H9 (cell line): ENCODE data around the gene TGFBR3L. TPM values are rescaled to one million over a fixed set of nuclear protein-coding genes. Genes with fewer than 3 reads are reported as not detected.

Experiments
- DNase-seq: peaks from one replicate; pipeline ENCODE4 v3.0.0-alpha.2; 2017
- H2AFZ ChIP-seq: one replicate; pipeline ENCODE4 v1.6.1; 2013; ENCODE audit warnings: mild to moderate bottlenecking, low read length, control low read depth, moderate library complexity
- H2AK5ac ChIP-seq: 2 replicates; pipeline ENCODE4 v1.6.1; 2013; ENCODE audit warnings: low read length, control low read depth, mixed read lengths; ENCODE audit not compliant: insufficient read length
- H2BK120ac ChIP-seq: one replicate; pipeline ENCODE4 v1.6.1; 2013; ENCODE audit warnings: low read depth, mild to moderate bottlenecking, low read length, control low read depth, inconsistent platforms; ENCODE audit not compliant: poor library complexity, severe bottlenecking
- H2BK12ac ChIP-seq: 2 replicates; pipeline ENCODE4 v1.6.1; 2013; ENCODE audit warnings: low read length, control low read depth, mixed read lengths, low read depth; ENCODE audit not compliant: insufficient read length
- H2BK15ac ChIP-seq: 2 replicates; pipeline ENCODE4 v1.6.1; 2013; ENCODE audit warnings: low read depth, low read length, control low read depth
- H2BK20ac ChIP-seq: one replicate; pipeline ENCODE4 v1.6.1; 2013; ENCODE audit warnings: low read depth, mild to moderate bottlenecking, low read length, control low read depth, inconsistent platforms; ENCODE audit not compliant: poor library complexity, severe bottlenecking
- H2BK5ac ChIP-seq: 2 replicates; pipeline ENCODE4 v1.6.1; 2013; ENCODE audit warnings: low read length, control low read depth, mixed read lengths; ENCODE audit not compliant: insufficient read length
- H3K14ac ChIP-seq: 2 replicates; pipeline ENCODE4 v1.6.1; 2013; ENCODE audit warnings: low read length, control low read depth; ENCODE audit not compliant: insufficient read depth
- H3K18ac ChIP-seq: 2 replicates; pipeline ENCODE4 v1.6.1; 2013; ENCODE audit warnings: low read depth, mild to moderate bottlenecking, mixed read lengths, low read length, control low read depth; ENCODE audit not compliant: insufficient read length
- H3K23ac ChIP-seq: 2 replicates; pipeline ENCODE4 v1.6.1; 2013; ENCODE audit warnings: low read length, control low read depth, mixed read lengths, low read depth; ENCODE audit not compliant: insufficient read length
- H3K23me2 ChIP-seq: 2 replicates; pipeline ENCODE4 v1.6.1; 2013; ENCODE audit warnings: low read depth, mild to moderate bottlenecking, mixed read lengths, low read length, control low read depth; ENCODE audit not compliant: insufficient read length, poor library complexity, severe bottlenecking
- H3K27ac ChIP-seq: 2 replicates; pipeline ENCODE4 v1.5.1; 2013; ENCODE audit warnings: low read length, control low read depth, mixed read lengths, low read depth; ENCODE audit not compliant: insufficient read length
- H3K27me3 ChIP-seq: 2 replicates; pipeline ENCODE4 v1.6.1; 2013; ENCODE audit warnings: low read length, control low read depth, inconsistent platforms; ENCODE audit not compliant: insufficient read depth
- H3K4ac ChIP-seq: 2 replicates; pipeline ENCODE4 v1.6.1; 2013; ENCODE audit warnings: low read depth, mild to moderate bottlenecking, control low read depth, inconsistent platforms, low read length, moderate library complexity
- H3K4me1 ChIP-seq: 2 replicates; pipeline ENCODE4 v1.6.1; 2013; ENCODE audit warnings: low read length, control low read depth, inconsistent platforms; ENCODE audit not compliant: insufficient read depth
- H3K4me2 ChIP-seq: 2 replicates; pipeline ENCODE4 v1.6.1; 2013; ENCODE audit warnings: low read length, control low read depth, mixed read lengths; ENCODE audit not compliant: insufficient read length, insufficient read depth
- H3K56ac ChIP-seq: 2 replicates; pipeline ENCODE4 v1.6.1; 2013; ENCODE audit warnings: low read depth, mild to moderate bottlenecking, mixed read lengths, low read length, control low read depth; ENCODE audit not compliant: insufficient read length
- H3K79me1 ChIP-seq: 2 replicates; pipeline ENCODE4 v1.6.1; 2013; ENCODE audit warnings: low read depth, mild to moderate bottlenecking, moderate library complexity, low read length, control low read depth, inconsistent platforms; ENCODE audit not compliant: insufficient read depth, poor library complexity, severe bottlenecking
- H3K79me2 ChIP-seq: 2 replicates; pipeline ENCODE4 v1.6.1; 2013; ENCODE audit warnings: low read length, control low read depth, inconsistent platforms; ENCODE audit not compliant: insufficient read depth
- H3K9ac ChIP-seq: 2 replicates; pipeline ENCODE4 v1.6.1; 2013; ENCODE audit warnings: low read length, control low read depth, mixed read lengths; ENCODE audit not compliant: insufficient read length; ENCODE audit errors: extremely low read depth
- H3K9me3 ChIP-seq: one replicate; pipeline ENCODE4 v1.6.1; 2013; ENCODE audit warnings: low read depth, low read length, inconsistent platforms; ENCODE audit not compliant: control insufficient read depth
- H3T11ph ChIP-seq: one replicate; pipeline ENCODE4 v1.6.1; 2013; ENCODE audit warnings: mild to moderate bottlenecking, low read length, control low read depth, inconsistent platforms
- H4K20me1 ChIP-seq: one replicate; pipeline ENCODE4 v1.6.1; 2013; ENCODE audit not compliant: control insufficient read depth, insufficient read length, insufficient read depth
- H4K5ac ChIP-seq: 2 replicates; pipeline ENCODE4 v1.6.1; 2013; ENCODE audit warnings: low read depth, mild to moderate bottlenecking, mixed read lengths, low read length, control low read depth; ENCODE audit not compliant: insufficient read length
- H4K8ac ChIP-seq: replicated peaks from 2 replicates; pipeline ENCODE4 v1.6.1; 2013; ENCODE audit warnings: low read length, control low read depth, mixed read lengths, low read depth; ENCODE audit not compliant: insufficient read length
- H4K91ac ChIP-seq: 2 replicates; pipeline ENCODE4 v1.6.1; 2013; ENCODE audit warnings: low read depth, mild to moderate bottlenecking, moderate library complexity, mixed read lengths, low read length, control low read depth; ENCODE audit not compliant: insufficient read length
- H3K27ac Mint-ChIP-seq, 3 experiments: 2 replicates in 2 of 3; 3 replicates in 1 of 3; pipeline ENCODE4 v1.8.0; 2020 to 2021; ENCODE audit warnings: mixed read lengths in 3 of 3, mild to moderate bottlenecking in 1 of 3, moderate library complexity in 1 of 3
- H3K27me3 Mint-ChIP-seq: 2 replicates; pipeline ENCODE4 v1.8.0; 2021; ENCODE audit warnings: low read depth, mild to moderate bottlenecking, moderate library complexity, mixed read lengths
- H3K36me3 Mint-ChIP-seq, 3 experiments: 2 replicates in 2 of 3; 3 replicates in 1 of 3; pipeline ENCODE4 v1.8.0; 2020 to 2021; ENCODE audit warnings: low read depth in 3 of 3, mixed read lengths in 3 of 3; ENCODE audit not compliant: insufficient read depth in 1 of 3
- H3K4me1 Mint-ChIP-seq, 2 experiments: 2 replicates each; pipeline ENCODE4 v1.8.0; 2020; ENCODE audit warnings: mixed read lengths in 2 of 2
- H3K4me3 Mint-ChIP-seq, 2 experiments: 2 replicates in 1 of 2; 3 replicates in 1 of 2; pipeline ENCODE4 v1.8.0; 2020 to 2021; ENCODE audit warnings: mild to moderate bottlenecking in 2 of 2, mixed read lengths in 2 of 2, moderate library complexity in 1 of 2
- H3K9me3 Mint-ChIP-seq, 2 experiments: 2 replicates in 1 of 2; 3 replicates in 1 of 2; pipeline ENCODE4 v1.8.0; 2020; ENCODE audit warnings: mild to moderate bottlenecking in 2 of 2, mixed read lengths in 2 of 2, moderate library complexity in 1 of 2
- CTCF ChIP-seq: fragments of 200-600 bp; sonication (generic); conservative IDR thresholded peaks from 3 replicates; pipeline ENCODE4 v1.8.0; 2021; ENCODE audit warnings: antibody characterized with exemption, mild to moderate bottlenecking
- WGBS: extraction: QIAGEN DNeasy Blood & Tissue Kit; methylation state at CpG from one replicate; pipeline ENCODE4 v1.1.7; 2013; ENCODE audit warnings: missing lambda C conversion rate, low lambda C conversion rate, mixed read lengths; ENCODE audit not compliant: insufficient read length; ENCODE audit errors: extremely low coverage; 5-methylcytosine and 5-hydroxymethylcytosine counted together
- total RNA-seq: library from RNA; stranded (reverse); gene quantifications from 2 replicates; pipeline ENCODE4 v1.2.1, GENCODE V29; 2021

Gene TGFBR3L
- total RNA-seq, 1 experiment from 2014 or later, result 5.5 TPM

- H3K4me1 ChIP-seq, result no peaks in the 10 kb centered on the region
- H3K4me1 Mint-ChIP-seq, result peaks cover 19 to 26% of the 10 kb centered on the region in 2 experiments
These were observed 6.1 kb downstream of the TGFBR3L start for GRCh38 chr19:7920519-7921301.

More at GRCh38 chr19:7920519-7921301, 6.1 kb downstream of the TGFBR3L start:
- no CpG with 5 or more reads among the region's 62 CpGs for WGBS
- no peak overlapping the region for H3K9ac ChIP-seq
- Mint-ChIP-seq H3K4me3 (peak overlapping the region; percentile 67 to 84), H3K27me3 (peaks cover 37% of the 10 kb centered on the region), H3K36me3 (peaks cover 7 to 13% (median 12%) of the 10 kb centered on the region in 3 experiments; a peak in 5 of 7 replicates), H3K27ac (peak overlapping the region in 2 of 3 experiments; percentile 89 to 95; a peak in 4 of 7 replicates), H3K9me3 (no peaks in the 10 kb centered on the region; a peak in 1 of 5 replicates)
- H3K79me1 ChIP-seq, result no peaks in the 10 kb centered on the region
- no peak overlapping the region for H2BK5ac ChIP-seq
- H2BK120ac ChIP-seq, result no peak overlapping the region
- H4K20me1 ChIP-seq, result no peaks in the 10 kb centered on the region
- no peak overlapping the region for H2AFZ ChIP-seq
- no peak overlapping the region for H4K8ac ChIP-seq
- H3K4ac ChIP-seq, result no peak overlapping the region
- no peak overlapping the region for H2AK5ac ChIP-seq
- no peak overlapping the region for H4K5ac ChIP-seq
- peaks cover 11% of the 10 kb centered on the region; the same call in 1 of the 2 replicates for H3K27me3 ChIP-seq
- no peak for TF ChIP-seq CTCF
- H2BK20ac ChIP-seq, result no peak overlapping the region
- H3K27ac ChIP-seq, result no peak overlapping the region
- H2BK12ac ChIP-seq, result no peak overlapping the region
- H3K56ac ChIP-seq, result no peak overlapping the region
- H3K23ac ChIP-seq, result no peak overlapping the region
- H4K91ac ChIP-seq, result no peak overlapping the region
- H3K18ac ChIP-seq, result peak overlapping the region; percentile 12
- H3T11ph ChIP-seq, result no peak overlapping the region
- H3K79me2 ChIP-seq, result no peaks in the 10 kb centered on the region
- H3K4me2 ChIP-seq, result peak overlapping the region; percentile 63
- no peaks in the 10 kb centered on the region for H3K9me3 ChIP-seq
- H3K14ac ChIP-seq, result no peak overlapping the region; the same call in 1 of the 2 replicates
- H2BK15ac ChIP-seq, result no peak overlapping the region
- peaks cover 17% of the 10 kb centered on the region for H3K23me2 ChIP-seq
- DNase-seq, result peak; percentile 97
